GM21515 (cell line): ENCODE data around the gene RPUSD1.
"Not testable (repeated sequence)": the region's sequence is repeated elsewhere in the genome, so short reads cannot be mapped to it uniquely, and the experiment has no call there.

Experiments used
- ATAC-seq: cut with Tn5 transposase; IDR thresholded peaks from one replicate; pipeline ENCODE4 v1.9.1; 2021; ENCODE audit not compliant: unreplicated experiment

The RPUSD1 gene

DNA sequence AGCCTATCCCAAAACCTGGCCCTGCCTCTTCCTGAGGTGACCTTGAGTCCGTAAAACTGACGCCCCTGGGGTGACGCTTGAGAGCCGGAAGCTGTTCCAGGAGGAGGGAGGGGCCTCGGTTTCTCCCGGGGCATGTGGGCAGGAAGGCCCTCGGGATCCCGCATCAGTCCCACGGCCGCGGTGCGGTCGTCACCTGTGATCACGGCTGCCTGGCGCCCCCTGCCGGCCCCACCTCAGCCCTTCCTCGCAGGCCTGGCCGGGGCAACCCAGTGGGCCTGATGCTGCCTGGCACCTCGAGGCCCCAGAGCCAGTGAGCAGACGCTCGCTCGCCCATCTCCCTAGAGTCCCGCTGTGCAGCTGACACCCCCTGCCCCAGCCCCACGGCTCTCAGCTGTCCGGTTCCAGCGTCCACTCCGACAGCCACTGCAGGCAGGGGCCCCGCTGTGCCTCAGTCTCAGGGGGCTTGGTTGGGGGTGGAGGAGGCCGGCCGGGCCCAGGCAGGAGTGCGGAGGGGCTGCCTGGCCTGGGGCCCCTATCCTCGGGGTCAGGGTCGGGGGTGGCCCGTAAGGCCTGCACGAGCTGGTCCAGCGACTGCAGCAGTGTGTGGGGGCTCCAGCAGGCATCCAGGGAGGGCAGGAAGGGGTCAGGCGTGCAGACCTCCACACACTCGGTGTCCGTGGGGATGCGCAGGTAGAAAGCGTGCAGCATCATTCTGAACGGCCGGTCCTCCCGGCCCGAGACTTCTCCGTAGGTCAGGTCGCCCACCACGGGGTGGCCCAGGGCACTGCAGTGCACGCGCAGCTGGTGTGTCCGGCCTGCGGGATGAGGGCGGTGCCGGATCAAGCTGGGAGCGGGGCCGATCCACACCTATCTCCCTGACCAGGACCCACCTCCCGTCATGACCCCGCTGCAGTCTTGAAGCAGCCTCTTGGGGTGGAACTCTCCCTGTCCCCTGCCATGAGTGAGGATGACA is 2.3 kb downstream of the RPUSD1 start:
- no peak for ATAC-seq

GRCh38 chr16:784431-784830 is 3.8 kb downstream of the RPUSD1 start:
- no peak for ATAC-seq

DNA sequence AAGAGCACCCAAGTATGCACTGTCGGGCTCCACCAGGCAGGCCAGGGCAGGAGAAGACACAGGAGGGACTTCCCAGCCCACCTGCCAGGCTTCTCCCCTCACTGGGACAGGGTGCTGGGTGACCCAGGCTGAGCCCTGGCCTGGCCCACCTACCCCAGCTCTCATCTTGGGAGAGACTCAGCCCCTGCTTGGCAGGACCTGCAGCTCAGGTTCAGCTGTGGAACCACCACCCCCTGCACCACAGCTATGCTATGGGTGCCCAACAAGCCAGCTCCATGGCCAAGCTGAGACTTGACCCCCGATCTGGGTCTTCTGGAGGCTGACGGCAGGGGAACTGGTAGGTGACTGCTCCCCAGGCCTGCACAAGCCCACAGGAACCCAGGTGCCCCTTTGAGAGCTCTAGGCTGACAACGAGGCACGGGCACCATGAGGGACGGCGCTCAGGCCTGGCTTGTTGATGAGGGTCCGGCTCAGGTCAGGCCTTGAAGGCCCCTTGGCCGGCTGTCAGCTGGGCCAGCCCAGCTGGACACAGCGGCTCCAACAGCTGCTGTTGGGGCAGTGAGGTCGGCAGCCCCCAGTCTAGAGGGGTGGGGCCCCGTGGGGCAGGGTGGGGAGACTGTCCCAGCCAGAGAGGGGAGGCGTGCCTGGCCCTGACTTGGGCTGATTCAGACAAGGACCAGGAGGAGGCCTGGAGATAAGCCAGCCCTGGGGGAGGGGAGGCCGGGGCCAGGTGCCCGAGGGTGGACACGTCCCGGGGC is 4.6 kb downstream of the RPUSD1 start:
- ATAC-seq: no peak

GRCh38 chr16:782766-783403 is 5.3 kb downstream of the RPUSD1 start:
- no peak for ATAC-seq

GRCh38 chr16:782258-782657 is 5.9 kb downstream of the RPUSD1 start:
- ATAC-seq: no peak

GRCh38 chr16:781346-782010 is 6.7 kb downstream of the RPUSD1 start:
- ATAC-seq: no peak

GRCh38 chr16:780296-780695 is 7.9 kb downstream of the RPUSD1 start:
- ATAC-seq: no peak

- ATAC-seq: no peak
Measured at GRCh38 chr16:779561-779960, 8.6 kb downstream of the RPUSD1 start.

- ATAC-seq: no peak
Measured at GRCh38 chr16:778909-779527, 9.2 kb downstream of the RPUSD1 start.

DNA sequence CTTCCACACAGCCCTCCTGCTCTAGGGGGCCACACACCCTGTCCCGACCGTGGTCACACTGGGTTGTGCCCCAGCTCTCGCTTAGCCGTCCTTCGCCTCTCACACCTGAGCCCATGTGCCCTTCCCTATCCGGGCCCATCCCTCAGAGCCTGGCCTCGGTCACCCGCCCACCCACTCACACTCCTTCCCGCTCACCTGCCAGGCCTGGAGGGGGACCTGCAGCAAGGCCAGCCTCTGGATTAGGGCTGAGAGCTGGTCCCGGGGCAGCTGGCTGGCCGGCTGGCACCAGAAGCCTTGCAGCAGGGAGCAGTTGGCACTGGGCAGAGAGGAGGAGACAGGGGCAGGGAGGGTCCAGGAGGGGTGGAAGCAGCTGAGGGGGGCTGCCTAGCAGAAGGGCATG is 9.7 kb downstream of the RPUSD1 start:
- no peak for ATAC-seq

- ATAC-seq: no peak
Measured at GRCh38 chr16:777826-778225, 10.4 kb downstream of the RPUSD1 start.

DNA sequence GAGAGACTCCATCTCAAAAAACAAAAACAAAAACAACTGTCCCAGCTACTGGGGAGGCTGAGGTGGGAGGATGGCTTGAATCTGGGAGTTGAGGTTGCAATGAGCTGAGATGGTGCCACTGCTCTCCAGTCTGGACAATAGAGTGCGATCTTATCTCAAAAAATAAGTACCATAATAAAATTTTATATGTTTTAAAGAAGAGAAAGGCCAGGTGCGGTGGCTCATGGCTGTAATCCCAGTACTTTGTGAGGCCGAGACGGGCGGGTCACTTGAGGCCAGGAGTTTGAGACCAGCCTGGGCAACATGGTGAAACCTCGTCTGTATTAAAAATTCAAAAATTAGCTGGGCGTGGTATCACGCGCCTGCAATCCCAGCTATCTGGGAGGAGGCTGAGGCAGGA is 11.4 kb downstream of the RPUSD1 start:
- no peak for ATAC-seq

DNA sequence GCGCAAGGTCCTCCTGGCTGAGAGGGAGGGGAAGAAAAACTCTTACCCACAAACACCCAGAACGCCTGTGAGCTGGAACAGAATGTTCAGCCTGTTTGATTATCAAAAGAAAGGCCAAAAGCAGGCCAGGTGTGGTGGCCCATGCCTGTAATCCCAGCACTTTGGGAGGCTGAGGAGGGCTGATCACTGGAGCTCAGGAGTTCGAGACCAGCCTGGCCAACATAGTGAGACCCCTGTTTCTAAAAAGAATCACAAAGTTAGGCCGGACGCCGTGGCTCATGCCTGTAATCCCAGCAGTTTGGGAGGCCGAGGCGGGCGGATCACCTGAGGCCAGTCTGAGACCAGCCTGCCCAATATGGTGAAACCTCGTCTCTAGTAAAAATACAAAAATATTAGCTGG is 11.9 kb downstream of the RPUSD1 start:
- ATAC-seq: not testable (repeated sequence)

- ATAC-seq: no peak
Measured at GRCh38 chr16:775236-775796, 12.9 kb downstream of the RPUSD1 start.

DNA sequence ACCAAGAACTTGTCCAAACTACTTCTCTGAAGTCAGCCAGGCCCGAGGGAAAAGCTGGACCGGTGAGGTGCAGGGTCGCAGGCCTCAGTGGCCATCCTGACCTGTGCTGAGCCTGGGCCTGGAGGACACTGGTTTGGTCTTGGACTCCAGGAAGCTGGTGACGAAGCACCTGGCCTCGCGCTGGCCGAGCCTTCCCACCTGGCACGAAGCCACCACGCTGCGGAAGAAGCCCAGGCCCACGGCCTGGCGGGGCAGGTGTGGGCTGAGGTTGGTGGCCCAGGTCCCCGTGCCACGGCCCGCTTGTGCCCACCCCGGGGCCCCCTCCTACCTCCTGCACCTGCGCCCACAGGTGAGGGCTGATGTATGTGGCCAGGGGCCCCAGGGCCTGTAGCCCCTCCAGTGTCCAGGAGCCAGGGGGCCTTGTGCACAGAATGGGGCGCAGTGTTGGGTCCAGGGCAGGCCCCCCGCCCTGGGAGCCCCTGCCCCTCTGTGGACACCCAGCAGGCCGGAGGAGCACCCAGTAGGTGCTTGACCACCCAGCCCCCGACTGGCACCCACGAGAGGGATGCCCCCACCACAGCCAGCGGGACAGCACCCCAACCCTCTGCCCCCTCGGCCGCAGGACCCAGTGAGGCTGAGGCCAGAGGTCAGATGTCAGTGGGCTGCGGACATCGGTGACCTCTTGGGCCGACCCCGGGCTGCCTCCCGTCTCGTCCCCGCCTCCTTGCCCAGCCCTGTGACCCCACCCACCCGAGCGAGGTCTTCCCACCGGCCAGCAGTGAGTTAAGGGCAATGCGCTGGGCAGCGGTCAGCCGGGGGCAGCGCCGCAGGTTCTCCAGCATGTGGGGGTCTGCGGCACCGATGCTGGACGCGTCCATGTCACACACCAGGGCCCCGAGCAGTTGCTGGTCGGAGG is 13.8 kb downstream of the RPUSD1 start:
- no peak for ATAC-seq

DNA sequence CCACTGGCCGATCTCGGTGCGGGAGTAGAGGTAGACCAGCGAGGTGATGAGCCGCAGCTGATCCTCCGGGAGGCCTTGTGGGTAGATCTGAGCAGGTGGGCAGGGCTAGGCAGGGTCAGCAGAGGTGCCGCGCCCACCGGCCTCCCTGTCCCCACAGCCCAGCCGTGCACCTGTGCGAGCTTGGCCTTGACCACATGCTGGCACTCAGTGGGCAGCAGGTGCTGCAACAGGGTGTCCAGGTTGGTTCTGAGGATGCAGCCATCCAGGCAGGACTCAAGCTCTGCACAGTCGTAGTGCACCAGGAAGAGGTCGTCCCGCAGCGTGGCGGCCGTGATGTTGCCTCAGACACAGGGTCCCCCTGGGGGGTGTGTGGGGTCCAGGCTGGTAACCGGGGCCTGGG is 15.2 kb downstream of the RPUSD1 start:
- no peak for ATAC-seq

DNA sequence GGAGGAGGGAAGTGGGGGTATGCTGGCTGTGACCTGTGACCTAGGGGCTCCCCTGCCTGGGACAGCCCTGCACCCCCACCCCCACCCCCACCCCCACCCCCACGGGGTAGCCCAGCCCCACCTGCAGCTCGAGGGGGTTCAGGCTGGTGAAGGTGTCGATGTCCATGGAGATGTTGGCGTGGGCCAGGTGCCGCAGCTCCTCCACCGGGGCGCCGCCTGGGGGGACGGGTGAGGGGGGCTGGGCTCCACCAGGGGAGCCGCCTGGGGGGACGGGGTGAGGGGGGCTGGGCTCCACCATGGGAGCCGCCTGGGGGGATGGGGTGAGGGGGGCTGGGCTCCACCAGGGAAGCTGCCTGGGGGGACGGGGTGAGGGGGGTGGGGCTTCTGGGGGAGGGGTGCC is 17.8 kb downstream of the RPUSD1 start:
- ATAC-seq: no peak

- no peak for ATAC-seq
Measured at GRCh38 chr16:769934-770333, 18.2 kb downstream of the RPUSD1 start.

GRCh38 chr16:769184-769784 is 18.9 kb downstream of the RPUSD1 start:
- no peak for ATAC-seq
